ENCODE data around the gene PRKG1.

Gene PRKG1

GRCh38 chr10:51892313-51892712, 818.0 kb downstream of the PRKG1 start:
- TF ChIP-seq CTCF (IDR thresholded peaks at IDR 0.05; ENCODE audit: low read depth, low read length), result no peak
- no peak overlapping the region for H3K4me3 ChIP-seq (ENCODE audit: low read depth, low read length)

- no peak overlapping the region for H3K4me3 ChIP-seq (ENCODE audit: low read depth, low read length)
- no peak for TF ChIP-seq CTCF (IDR thresholded peaks at IDR 0.05; ENCODE audit: low read depth, low read length)
Observed at GRCh38 chr10:51892965-51893658, 818.8 kb downstream of the PRKG1 start.

- H3K4me3 ChIP-seq (ENCODE audit: low read depth, low read length), result no peak overlapping the region
- TF ChIP-seq CTCF (IDR thresholded peaks at IDR 0.05; ENCODE audit: low read depth, low read length), result no peak
Observed at GRCh38 chr10:51894771-51895578, 820.7 kb downstream of the PRKG1 start.

GRCh38 chr10:51896849-51897248, 822.6 kb downstream of the PRKG1 start:
- TF ChIP-seq CTCF (IDR thresholded peaks at IDR 0.05; ENCODE audit: low read depth, low read length), result no peak
- H3K4me3 ChIP-seq (ENCODE audit: low read depth, low read length), result no peak overlapping the region

GRCh38 chr10:51897560-51897959, 823.3 kb downstream of the PRKG1 start:
- H3K4me3 ChIP-seq (ENCODE audit: low read depth, low read length), result no peak overlapping the region
- no peak for TF ChIP-seq CTCF (IDR thresholded peaks at IDR 0.05; ENCODE audit: low read depth, low read length)

GRCh38 chr10:51900180-51900579, 825.9 kb downstream of the PRKG1 start:
- H3K4me3 ChIP-seq (ENCODE audit: low read depth, low read length), result no peak overlapping the region
- no peak for TF ChIP-seq CTCF (IDR thresholded peaks at IDR 0.05; ENCODE audit: low read depth, low read length)

GRCh38 chr10:51903675-51904074, 829.4 kb downstream of the PRKG1 start:
- H3K4me3 ChIP-seq (ENCODE audit: low read depth, low read length), result no peak overlapping the region
- no peak for TF ChIP-seq CTCF (IDR thresholded peaks at IDR 0.05; ENCODE audit: low read depth, low read length)
